Omental fat pad (tissue), 4 donors: Measurements from ENCODE around the gene VTA1. TPM values are rescaled to one million over a fixed set of nuclear protein-coding genes. Genes with fewer than 3 reads are reported as not detected.

Source experiments
- ATAC-seq: fragments of 150-250 bp; one replicate; pipeline ENCODE4 v1.9.1; 2016; ENCODE audit warnings: mild to moderate bottlenecking, moderate library complexity; ENCODE audit not compliant: low FRiP score
- DNase-seq: peaks from one replicate; pipeline ENCODE4 v3.0.0-alpha.2; 2019; ENCODE audit warnings: low spot score
- CTCF ChIP-seq, 3 donors: fragments of 450-650 bp; IDR thresholded peaks; one replicate each; pipeline ENCODE4 v1.5.1; 2016 to 2017; ENCODE audit warnings: antibody characterized with exemption in 3 of 3, mild to moderate bottlenecking in 3 of 3, moderate library complexity in 2 of 3
- total RNA-seq, 4 donors: library from RNA; depleted of rRNA; stranded (reverse); fragments of >200 nt; gene quantifications; one replicate each; pipeline ENCODE4 v1.1.0, GENCODE V29; 2016

VTA1 gene
- total RNA-seq, 4 donors from 2014 or later: 27.4 to 38.5 (median 34.9) TPM

DNA sequence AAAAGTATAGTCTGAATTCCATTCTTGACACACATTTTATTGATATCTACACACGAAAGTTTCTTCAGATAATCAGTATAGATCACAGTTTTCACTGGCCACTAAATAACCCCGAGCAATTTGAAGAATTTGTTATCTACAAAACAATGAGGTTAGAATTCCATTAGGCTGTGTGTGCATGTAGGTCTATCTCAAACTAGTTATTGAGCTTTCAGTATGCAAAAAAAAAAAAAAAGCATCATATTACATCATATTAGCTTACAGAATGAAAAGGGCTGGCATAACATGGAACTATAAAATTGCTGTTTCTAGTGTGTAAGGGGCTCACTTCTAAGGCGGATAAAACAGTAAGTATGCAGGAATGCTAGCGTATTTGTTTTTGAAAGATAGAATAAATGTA lies 95.2 kb downstream of the VTA1 start:
- no peak for ATAC-seq
- DNase-seq: no peak
- no peak for TF ChIP-seq CTCF (IDR thresholded peaks at IDR 0.05)

DNA sequence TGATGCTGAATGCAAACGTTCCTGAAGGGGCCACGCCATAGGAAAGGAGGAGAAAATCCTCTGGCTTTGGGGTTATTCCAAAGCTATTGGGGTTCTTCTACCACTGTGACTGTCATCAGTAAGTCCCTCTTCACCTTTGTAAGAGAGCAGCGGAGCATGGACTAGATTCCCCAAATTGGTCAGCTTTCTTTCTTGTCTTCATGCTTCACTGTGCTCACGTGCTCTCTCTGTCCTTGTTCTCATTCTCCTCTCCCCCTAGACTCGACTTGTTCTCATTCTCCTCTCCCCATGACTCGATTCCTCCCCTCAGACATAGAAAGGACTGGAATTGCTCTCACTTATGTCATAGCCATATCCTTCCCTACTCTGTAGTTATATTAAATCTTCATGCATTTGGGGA lies 99.9 kb downstream of the VTA1 start:
- ATAC-seq: no peak
- DNase-seq: no peak
- no peak for TF ChIP-seq CTCF (IDR thresholded peaks at IDR 0.05)

- ATAC-seq (no peak), DNase-seq (no peak)
- TF ChIP-seq CTCF (IDR thresholded peaks at IDR 0.05): no peak
These were observed 102.2 kb downstream of the VTA1 start for GRCh38 chr6:142249266-142249665.

DNA sequence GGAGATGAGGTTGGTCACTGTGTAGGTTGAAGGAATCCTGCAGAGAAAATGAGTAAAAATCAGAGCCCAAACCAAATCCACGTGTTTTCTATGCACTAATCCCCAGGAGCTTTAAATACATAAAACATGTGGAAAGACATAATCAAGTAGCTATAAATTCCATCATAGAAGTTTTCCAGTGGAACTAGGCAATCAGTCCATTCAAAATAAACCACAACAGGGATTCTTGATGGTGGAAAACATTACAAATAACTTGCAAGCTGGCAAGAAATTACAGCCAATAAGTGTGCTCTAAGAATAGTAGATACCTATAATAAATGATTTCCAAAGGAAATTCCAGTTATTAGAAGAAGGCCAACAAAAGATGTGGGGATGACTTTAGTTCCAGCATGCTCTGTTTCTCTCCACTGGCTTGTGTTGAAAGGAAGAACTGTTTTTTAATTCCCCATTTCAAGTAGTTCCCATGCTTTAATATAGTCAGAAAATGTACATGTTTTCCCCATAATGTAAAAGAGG lies 104.9 kb downstream of the VTA1 start:
- no peak for ATAC-seq
- no peak for DNase-seq
- no peak for TF ChIP-seq CTCF (IDR thresholded peaks at IDR 0.05)

- no peak for TF ChIP-seq CTCF (IDR thresholded peaks at IDR 0.05)
- no peak for DNase-seq
- ATAC-seq: no peak
These were observed 107.5 kb downstream of the VTA1 start for GRCh38 chr6:142254513-142254912.

DNA sequence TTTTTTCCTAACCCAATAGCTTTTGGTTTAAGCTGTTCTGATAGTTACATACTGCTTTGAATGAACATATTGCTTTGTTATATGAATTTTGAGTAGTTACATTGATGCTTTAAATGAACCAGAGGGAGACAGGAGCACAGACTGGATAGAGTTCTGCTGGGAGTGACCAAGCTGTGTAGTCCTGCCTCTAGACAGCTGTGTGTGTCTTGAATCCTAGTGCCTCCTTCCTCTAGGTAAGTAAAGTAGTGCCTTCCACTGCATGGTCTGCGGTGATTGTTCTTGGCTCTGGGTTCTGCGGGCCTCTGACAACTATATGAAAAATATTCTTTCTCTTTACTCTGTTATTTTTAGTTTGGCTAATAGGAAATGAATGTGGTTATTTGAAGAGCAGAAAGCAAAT lies 108.7 kb downstream of the VTA1 start:
- no peak for DNase-seq
- no peak for ATAC-seq

More for the DNA sequence above, 108.7 kb downstream of the VTA1 start:
- TF ChIP-seq CTCF (IDR thresholded peaks at IDR 0.05): no peak
